Measurements from ENCODE around the gene MED15. TPM values are rescaled to one million over a fixed set of nuclear protein-coding genes. Genes with fewer than 3 reads are reported as not detected.
A peak's percentile ranks its signal among the peaks of the same experiment; 100 is the strongest.

MED15 gene
- total RNA-seq, 4 donors from 2014 or later: 40.3 to 69.6 (median 49.2) TPM

GRCh38 chr22:20574920-20575353, 67.5 kb downstream of the MED15 start:
- DNase-seq (ENCODE audit: low spot score in 2 of 2): no peak
- TF ChIP-seq, protein P1, sequence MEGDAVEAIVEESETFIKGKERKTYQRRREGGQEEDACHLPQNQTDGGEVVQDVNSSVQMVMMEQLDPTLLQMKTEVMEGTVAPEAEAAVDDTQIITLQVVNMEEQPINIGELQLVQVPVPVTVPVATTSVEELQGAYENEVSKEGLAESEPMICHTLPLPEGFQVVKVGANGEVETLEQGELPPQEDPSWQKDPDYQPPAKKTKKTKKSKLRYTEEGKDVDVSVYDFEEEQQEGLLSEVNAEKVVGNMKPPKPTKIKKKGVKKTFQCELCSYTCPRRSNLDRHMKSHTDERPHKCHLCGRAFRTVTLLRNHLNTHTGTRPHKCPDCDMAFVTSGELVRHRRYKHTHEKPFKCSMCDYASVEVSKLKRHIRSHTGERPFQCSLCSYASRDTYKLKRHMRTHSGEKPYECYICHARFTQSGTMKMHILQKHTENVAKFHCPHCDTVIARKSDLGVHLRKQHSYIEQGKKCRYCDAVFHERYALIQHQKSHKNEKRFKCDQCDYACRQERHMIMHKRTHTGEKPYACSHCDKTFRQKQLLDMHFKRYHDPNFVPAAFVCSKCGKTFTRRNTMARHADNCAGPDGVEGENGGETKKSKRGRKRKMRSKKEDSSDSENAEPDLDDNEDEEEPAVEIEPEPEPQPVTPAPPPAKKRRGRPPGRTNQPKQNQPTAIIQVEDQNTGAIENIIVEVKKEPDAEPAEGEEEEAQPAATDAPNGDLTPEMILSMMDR (IDR thresholded peaks at IDR 0.05): no peak
- TF ChIP-seq POLR2A (IDR thresholded peaks at IDR 0.05): no peak
- no peak overlapping the region for H3K4me3 ChIP-seq (ENCODE audit: low read depth, poor library complexity, severe bottlenecking)
- intact Hi-C loops (cut with DNase I; ENCODE audit: low total_unique reads): no loop called here
- WGBS, 2 donors: 87 to 90% methylated on average over 18 of the region's 18 CpGs

GRCh38 chr22:20575724-20576444, 68.5 kb downstream of the MED15 start:
- intact Hi-C loops (cut with DNase I; ENCODE audit: low total_unique reads): no loop called here
- no peak for TF ChIP-seq POLR2A (IDR thresholded peaks at IDR 0.05)
- TF ChIP-seq, protein P1 (IDR thresholded peaks at IDR 0.05): no peak
- 87% methylated on average over 6 of the region's 6 CpGs for WGBS, 2 donors
- no peak for DNase-seq (ENCODE audit: low spot score in 2 of 2)
- no peak overlapping the region for H3K4me3 ChIP-seq (ENCODE audit: low read depth, poor library complexity, severe bottlenecking)

- TF ChIP-seq, protein P1 (IDR thresholded peaks at IDR 0.05): no peak
- TF ChIP-seq POLR2A (IDR thresholded peaks at IDR 0.05): no peak
- intact Hi-C loops (cut with DNase I; ENCODE audit: low total_unique reads): no loop called here
- DNase-seq (ENCODE audit: low spot score in 2 of 2): no peak
- H3K4me3 ChIP-seq (ENCODE audit: low read depth, poor library complexity, severe bottlenecking): no peak overlapping the region
- 53 to 75% methylated on average over 3 of the region's 3 CpGs for WGBS, 2 donors
These were observed 69.0 kb downstream of the MED15 start for GRCh38 chr22:20576445-20576816.

DNA sequence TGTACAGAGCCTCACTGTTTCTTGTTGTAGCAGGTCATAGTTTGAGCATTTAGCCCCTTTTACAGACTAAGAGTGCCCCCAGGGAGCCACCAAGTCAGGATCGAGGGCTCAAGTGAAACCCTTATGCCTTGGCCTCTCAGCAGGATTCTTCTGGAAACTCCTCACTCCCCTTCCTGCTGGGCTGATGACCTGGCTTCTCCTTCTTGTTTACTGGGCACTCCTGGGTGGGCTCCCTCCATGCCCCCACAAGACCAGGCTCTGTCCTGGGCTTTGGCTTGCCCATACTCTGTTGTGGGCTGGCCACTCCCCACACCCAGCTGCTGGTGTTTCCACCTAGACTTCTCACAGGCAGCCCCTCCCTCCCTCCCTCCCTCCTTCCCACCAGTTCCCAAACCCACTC, 69.6 kb downstream of the MED15 start:
- intact Hi-C loops (cut with DNase I; ENCODE audit: low total_unique reads): no loop called here
- TF ChIP-seq, protein P1 (IDR thresholded peaks at IDR 0.05): no peak
- TF ChIP-seq POLR2A (IDR thresholded peaks at IDR 0.05): no peak
- H3K4me3 ChIP-seq (ENCODE audit: low read depth, poor library complexity, severe bottlenecking): no peak overlapping the region
- DNase-seq (ENCODE audit: low spot score in 2 of 2): no peak
- 54 to 73% methylated on average over 1 of the region's 1 CpG for WGBS, 2 donors

DNA sequence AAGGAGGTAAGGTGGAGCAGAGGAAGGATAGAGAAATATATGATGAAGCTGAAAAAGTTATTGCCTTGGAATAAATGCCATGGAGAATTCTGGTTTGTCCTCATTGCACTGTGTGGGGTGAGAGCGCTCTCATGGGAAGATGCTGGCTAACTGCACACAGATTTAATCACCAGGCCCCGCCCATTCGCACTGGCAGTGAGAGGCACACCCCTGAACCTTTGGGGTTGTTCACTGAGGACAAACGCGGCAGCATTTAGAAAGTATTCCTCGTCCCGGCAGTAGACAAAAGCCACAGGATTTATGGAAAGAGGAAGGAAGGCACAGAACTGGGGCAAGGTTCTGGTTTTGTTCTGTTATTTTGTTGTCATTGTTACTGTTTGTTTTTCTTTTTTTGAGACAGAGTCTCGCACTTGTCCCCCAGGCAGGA, 70.2 kb downstream of the MED15 start:
- intact Hi-C loops (cut with DNase I; ENCODE audit: low total_unique reads): no loop called here
- DNase-seq (ENCODE audit: low spot score in 2 of 2): peak in 1 of 2 donors; percentile 56
- TF ChIP-seq POLR2A (IDR thresholded peaks at IDR 0.05): no peak
- TF ChIP-seq, protein P1 (IDR thresholded peaks at IDR 0.05): no peak
- WGBS, 2 donors: 32 to 40% methylated on average over 8 of the region's 8 CpGs
- H3K4me3 ChIP-seq (ENCODE audit: low read depth, poor library complexity, severe bottlenecking): no peak overlapping the region

DNA sequence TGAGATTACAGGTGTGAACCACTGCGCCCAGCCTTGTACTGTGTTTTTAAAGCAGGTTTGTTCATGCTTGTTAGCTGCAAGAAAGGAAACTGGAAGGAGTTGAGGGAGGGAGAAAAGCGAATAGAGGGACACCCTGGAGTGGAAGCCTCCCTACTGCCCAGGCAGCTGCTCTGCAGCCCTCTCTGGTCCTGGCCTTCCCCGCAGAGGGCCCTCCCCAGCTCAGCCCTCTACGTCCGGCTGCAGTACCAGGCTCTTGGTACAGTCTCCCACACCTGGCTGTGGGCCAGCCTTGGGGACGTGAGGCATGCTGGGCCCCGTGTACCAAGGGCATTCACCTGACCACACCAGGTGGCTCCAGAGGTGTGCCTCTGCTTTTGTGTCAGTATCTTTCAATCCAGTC, 70.8 kb downstream of the MED15 start:
- no peak for DNase-seq (ENCODE audit: low spot score in 2 of 2)
- no peak overlapping the region for H3K4me3 ChIP-seq (ENCODE audit: low read depth, poor library complexity, severe bottlenecking)
- intact Hi-C loops (cut with DNase I; ENCODE audit: low total_unique reads): no loop called here
- TF ChIP-seq POLR2A (IDR thresholded peaks at IDR 0.05): no peak
- TF ChIP-seq, protein P1 (IDR thresholded peaks at IDR 0.05): no peak
- 75 to 87% methylated on average over 7 of the region's 7 CpGs for WGBS, 2 donors

All from lower leg skin (tissue), 4 donors.